HG02571 (cell line): ENCODE results near the gene PCDH8.
A peak's percentile ranks its signal among the peaks of the same experiment; 100 is the strongest.

Experiments
- ATAC-seq: cut with Tn5 transposase; IDR thresholded peaks from one replicate; pipeline ENCODE4 v1.9.1; 2021; ENCODE audit warnings: mild to moderate bottlenecking, moderate library complexity; ENCODE audit not compliant: unreplicated experiment

Gene PCDH8, protein sequence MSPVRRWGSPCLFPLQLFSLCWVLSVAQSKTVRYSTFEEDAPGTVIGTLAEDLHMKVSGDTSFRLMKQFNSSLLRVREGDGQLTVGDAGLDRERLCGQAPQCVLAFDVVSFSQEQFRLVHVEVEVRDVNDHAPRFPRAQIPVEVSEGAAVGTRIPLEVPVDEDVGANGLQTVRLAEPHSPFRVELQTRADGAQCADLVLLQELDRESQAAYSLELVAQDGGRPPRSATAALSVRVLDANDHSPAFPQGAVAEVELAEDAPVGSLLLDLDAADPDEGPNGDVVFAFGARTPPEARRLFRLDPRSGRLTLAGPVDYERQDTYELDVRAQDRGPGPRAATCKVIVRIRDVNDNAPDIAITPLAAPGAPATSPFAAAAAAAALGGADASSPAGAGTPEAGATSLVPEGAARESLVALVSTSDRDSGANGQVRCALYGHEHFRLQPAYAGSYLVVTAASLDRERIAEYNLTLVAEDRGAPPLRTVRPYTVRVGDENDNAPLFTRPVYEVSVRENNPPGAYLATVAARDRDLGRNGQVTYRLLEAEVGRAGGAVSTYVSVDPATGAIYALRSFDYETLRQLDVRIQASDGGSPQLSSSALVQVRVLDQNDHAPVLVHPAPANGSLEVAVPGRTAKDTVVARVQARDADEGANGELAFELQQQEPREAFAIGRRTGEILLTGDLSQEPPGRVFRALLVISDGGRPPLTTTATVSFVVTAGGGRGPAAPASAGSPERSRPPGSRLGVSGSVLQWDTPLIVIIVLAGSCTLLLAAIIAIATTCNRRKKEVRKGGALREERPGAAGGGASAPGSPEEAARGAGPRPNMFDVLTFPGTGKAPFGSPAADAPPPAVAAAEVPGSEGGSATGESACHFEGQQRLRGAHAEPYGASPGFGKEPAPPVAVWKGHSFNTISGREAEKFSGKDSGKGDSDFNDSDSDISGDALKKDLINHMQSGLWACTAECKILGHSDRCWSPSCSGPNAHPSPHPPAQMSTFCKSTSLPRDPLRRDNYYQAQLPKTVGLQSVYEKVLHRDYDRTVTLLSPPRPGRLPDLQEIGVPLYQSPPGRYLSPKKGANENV

DNA sequence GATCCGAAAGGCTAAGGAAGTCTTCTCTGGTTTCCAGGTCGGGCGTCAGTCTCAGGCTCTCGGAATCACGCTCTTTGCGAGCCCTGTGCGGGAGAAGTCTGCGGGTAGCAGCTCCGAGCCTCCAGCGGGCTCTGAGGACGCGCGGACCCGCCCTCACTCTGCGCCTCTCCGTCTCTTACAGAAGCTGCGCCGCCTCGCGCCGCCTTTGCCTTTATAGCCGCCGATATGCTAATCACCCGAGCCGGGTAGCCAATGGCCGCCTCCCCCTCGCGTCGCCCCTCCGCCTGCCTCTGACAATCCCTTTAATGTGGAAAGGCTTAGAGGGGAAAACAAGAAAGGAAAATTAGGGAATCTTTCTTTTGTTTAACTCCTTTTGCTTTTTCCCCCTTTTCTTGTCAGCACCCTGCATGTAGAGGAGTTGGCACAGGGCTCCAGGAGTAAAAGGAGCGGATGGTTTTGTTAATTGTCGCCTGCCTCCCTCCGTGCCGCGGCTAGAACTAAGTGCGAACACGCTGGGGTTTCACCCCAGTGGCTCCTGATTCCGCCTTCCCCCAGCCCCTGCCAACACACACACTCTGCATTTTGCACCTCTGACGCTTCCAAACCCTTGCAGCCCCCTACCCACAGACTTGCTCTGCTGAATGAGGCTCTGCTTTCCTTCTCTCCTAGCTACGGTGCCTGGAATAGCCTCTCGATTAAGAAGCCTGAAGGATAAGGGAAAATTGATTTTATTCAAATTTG lies at the start of gene PCDH8:
TSS of gene PCDH8 (minus strand) at position 186 of the 741 bp plus-strand sequence. CDS start 204 bp downstream, outside the sequence.
- ATAC-seq, result no peak

DNA sequence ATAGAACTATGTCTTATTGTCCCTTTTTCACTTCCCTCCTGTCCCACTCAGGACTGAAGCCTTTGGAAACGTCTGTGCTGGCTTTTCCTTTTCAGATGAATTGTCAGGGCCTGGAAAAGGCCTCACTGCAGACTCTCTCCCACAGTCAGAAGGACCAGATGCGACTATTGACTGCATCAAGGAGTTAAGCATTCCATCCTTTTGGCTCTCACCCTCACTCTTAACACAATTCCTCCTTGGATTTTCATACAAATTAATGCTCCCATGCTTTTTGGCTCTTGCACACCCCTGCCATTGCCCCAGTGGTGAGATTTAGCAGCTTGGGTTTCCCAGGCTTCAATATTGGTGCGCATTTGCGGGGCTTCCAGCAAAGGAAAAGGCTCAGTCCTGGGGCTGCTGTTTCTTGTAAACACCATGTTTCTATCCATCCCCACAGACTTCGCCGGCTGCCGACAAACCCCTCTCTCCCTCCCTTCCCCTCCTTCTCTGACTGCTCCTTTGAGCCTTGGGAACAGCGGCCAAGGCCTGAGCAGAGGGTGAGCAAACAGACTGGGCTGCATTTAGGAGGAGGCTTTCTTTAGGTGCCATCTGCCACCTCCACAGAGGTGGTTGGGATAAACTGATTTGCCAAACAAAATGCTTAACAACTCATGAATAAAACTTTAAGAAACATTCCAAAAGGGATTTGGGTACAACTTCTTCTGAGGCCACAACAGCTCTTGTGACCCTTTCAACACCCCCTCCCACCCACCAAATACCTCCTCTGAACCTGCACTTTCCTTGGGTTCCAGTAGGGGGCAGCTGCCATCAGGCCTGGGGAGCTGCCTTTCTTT lies 48.6 kb upstream of the PCDH8 start:
- no peak for ATAC-seq

DNA sequence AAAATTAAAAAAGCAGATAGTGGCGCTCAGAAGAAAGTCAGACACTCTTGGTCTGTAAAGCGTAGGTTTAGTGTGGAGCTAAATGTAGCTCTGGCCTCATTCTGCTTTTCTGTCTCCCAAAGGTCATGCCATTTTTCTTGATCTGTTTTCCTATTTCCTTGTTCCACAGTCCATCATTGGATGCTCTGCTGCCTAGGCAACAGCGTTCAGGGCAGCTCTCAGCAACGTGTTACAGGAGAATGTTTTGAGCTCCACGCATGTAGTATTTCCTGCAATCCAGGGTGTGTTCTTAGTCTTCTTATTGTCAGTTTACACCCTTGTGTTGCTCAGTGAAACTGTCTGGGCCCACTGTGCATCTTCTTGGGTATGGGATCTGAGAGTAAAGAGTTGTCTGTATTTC lies 46.0 kb upstream of the PCDH8 start:
- ATAC-seq, result no peak

DNA sequence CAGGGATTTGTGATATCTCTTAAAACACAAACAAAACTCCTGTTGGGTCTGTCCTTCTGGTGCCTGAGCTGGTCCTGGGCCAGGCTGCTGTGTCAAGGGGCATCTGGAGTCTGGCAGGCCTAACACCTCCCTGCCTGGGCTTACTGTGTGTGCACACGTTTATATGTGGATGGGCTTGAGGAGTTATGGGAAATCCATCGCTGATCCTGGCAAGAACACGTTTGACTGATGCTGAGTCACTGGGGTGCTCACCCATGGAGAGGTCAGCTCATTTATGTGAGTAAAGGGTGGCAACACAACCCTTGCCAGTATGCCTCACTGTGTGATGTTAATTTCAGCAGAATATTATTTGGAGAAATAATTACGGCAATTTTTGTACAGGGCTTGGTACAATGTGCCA lies 44.5 kb upstream of the PCDH8 start:
- ATAC-seq, result no peak

DNA sequence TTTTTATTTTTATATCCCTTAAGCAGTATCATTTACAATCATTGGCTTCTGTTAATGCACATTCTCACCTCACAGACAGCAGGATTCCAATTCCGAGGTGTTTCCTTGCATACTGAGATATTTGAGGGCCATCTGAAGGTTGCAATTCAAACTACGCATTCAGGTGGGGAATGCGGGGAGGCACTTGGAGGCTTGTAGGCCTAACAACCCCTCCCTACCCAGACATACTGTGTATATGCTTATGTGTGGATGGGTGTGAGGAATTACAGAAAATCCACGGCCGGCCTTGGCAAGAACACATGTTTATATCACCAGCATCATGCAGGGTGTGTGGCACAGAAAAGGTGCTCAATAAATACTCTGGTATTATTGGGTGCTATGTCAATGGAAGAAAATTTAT lies 43.3 kb upstream of the PCDH8 start:
- ATAC-seq, result no peak

DNA sequence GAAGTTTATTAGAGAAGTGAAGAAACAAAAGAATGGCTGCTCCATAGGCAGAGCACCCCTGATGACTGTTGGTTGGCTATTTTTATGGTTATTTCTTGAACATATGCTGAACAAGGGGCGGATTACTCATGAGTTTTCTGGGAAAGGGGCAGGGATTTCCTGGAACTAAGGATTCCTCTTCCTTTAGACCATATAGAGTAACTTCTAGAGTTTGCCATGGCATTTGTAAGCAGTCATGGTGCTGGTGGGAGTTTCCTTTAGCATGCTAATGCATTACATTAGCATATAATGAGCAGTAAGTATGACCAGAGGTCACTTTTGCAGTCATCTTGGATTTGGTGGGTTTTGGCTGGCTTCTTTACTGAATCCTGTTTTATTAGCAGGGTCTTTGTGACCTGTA lies 38.7 kb upstream of the PCDH8 start:
- ATAC-seq, result no peak

DNA sequence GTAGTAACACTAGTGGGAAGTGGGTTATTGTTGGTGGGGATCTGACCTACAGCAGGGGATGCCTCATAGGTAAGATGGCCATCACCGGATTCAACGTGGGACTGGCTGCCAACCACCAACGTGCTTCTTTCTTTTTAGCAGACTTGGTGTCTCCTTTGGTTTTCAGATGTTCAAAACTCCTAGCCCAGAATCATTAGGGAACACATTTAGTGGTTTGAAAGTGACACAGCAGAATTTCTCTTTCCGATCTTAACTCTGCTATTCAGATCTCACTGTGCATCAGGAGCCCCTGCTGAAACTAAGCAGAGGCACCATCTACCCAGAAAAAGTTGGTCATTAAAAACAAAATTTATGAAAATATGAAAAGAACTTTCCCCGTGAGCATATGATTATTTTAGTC lies 36.7 kb upstream of the PCDH8 start:
- ATAC-seq, result no peak

DNA sequence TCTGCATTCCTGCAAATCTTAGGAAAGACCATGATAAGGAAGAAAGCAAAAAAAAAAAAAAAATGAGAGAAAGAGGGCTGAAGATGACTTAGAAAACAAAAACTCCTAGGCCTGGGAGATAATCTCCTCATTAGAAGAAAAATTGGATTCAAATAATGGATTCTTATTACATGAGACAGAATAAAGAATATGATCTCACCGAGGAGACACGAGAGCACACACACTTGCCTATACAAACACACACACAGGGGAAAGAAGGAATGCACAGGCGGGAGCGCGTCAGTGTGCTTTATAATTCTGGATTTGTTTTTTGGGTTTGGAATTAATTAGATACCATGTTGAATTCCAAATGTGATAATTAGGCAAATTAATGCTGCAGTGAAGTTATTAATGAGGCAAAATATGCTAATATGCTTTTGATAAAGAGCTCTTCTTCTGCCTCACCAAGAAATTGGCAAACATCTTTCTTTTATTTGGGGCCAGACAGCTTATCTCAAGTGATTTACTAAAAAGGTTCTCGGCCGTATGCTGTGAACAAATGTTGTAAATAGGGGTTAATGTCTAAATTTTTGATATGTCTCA lies 36.1 kb upstream of the PCDH8 start:
- no peak for ATAC-seq

DNA sequence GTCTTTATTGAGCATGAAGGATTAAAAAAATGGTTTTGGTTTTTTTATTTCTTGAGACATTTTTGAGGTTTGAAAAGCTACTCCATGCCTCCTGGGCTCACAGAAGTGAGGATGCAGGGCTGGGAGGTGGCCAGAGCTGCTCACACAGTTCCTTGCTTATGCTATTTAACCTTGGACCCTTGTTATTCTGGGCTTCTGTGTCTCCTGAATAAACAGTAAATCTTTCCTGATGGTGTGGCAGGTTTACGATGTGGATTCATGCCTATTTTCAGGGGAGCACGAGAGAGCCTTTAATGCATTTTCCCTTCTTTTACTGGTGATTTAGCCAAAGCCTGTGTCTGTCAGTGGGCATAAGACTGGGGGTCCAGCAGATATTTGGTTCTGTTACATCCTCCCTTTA lies 34.3 kb upstream of the PCDH8 start:
- no peak for ATAC-seq

DNA sequence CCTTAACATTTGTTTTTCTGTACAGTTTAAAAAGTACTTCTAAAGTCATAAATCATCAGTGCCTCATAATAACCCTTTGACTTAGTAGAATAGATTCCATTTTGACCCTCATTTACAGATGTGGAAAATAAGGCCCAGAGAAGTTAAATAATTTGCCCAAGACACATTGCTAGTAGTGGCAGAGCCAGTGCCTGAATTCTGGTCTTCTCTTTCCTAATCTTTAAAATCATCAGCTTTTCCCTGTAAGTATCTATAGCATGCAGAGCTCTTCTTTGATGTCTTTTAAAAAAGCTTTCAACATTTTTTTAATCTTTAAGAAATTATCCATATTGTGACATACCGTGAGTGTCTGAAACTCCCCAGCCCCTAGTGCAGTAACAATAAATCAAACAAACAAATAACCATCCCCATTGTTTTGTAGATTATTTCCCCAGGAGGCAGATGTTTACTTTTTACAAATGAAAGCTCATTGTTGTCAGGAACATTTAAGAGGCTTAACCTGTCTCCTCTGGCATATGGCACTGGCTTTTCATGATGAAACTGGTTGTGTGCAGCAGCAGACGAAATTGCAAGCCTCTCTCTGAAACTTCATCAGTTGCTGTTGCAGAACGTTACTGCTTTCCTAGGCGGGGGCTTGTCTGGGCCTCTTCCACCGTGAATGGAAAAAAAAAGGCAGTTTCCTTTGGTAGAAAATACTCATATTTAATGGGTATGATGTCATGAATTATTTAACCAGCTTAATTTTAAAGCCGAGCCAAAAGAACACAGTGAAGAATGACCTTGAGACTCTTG lies 31.7 kb upstream of the PCDH8 start:
- ATAC-seq, result no peak

DNA sequence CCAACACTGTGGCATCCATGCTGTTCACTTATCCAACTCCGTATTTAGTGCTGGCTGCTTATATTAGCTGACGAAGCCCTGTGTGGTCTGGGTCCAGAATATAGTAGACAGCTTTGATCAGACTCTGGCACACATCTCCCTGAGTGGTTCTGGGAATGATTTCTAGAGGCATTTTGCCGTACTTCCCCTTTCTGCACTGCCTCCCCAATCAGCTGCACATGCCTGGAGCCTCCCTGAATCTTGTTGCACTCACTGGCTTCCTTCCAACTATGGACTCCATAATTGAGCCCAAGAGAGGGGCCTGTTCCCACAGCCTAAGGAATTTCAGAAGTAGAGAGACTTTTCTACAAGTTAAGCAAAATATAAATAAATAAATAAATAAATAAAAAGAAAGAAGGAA lies 30.4 kb upstream of the PCDH8 start:
- ATAC-seq, result no peak

DNA sequence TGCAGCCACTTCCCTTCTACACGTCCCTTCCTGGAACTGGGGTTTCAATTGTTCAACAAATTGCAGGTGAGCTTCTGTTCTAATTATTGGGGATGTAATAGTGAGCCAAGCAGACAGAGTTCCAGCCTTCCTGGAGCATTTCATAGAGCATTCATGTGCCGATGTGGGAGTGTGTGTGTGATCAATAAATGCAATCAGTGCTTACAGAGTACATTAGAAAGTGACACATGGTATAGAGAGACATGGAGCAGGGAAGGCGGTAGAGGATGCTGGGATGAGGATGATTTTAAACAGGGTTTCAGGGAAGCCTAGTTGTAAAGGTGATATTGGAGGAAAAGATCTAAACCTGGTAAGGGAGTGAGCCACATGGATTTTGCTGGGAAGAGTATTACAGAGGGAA lies 21.7 kb upstream of the PCDH8 start:
- ATAC-seq, result no peak

DNA sequence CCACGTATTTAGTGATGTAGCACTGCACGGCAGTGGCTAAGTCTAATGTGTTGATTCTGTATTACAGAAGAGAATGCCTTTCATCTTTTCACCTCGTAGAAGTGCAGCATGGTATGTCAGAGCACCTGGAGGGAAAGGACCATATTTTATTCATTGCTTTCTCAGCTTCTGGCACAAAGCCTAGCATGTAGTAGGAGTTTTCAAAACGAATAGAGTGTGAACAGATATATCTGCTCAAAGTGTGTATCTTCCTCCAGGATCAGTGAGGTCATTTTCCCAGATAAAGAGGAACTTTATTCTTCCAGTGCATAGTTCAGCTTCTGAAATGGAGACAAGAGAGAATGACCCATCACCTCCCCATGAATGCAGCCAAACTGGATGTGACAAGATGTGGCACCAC lies 21.2 kb upstream of the PCDH8 start:
- no peak for ATAC-seq

DNA sequence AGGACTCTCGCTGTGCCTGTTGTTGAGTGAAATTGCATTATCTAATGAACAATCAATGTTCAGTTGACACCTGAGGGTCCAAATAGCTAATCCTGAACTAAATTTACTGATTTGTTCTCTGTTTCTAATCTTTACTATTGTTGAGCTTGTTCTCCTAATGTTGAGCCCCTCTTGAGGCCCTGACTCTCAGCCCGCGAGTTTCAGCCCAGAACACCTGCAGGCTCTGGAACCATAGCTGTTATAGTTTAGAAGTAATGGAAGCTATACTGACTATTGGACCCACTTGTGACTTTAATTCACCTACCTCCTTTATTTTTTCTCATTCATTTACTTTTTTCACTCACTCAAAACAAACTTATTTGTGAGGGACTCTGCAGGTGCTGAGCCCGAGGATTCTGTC lies 20.6 kb upstream of the PCDH8 start:
- no peak for ATAC-seq

DNA sequence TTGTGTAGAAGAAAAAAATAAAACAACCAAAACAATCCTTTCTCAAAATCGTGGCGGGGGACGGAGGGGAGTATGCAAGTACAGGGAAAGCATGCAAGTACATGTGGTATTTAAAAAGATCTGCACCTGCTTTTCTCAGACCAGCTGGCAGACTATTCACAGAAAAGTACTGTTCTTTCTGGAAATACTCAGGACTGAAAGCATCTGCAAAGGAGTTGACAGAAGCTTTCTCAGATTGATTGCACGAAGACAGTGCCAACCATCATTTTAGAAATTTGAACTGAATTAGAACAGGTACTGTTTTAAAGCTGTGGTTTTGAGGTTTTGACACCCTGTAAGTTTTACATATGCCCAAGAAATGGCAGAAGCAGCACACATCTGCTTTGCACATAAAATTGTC lies 19.8 kb upstream of the PCDH8 start:
- ATAC-seq, result peak; percentile 60

DNA sequence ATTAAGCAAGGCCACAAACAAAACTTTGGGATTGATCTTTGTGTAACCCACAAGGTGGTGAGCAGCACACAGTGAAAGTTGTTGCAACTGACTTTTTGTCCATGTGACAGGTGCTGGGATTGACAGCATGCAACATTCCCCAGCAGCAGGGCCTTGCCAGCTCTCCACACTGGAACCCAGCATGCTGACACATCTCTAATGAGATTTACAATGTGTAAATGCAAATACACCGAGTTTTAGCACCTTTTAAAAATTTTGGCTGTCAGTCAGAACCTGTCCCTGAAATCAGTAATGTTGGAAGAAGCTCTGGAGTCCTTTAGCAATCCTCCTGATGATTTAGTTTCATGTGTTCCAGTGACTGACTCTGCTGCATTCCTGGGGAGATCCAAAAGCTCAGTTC lies 16.5 kb upstream of the PCDH8 start:
- ATAC-seq, result no peak

DNA sequence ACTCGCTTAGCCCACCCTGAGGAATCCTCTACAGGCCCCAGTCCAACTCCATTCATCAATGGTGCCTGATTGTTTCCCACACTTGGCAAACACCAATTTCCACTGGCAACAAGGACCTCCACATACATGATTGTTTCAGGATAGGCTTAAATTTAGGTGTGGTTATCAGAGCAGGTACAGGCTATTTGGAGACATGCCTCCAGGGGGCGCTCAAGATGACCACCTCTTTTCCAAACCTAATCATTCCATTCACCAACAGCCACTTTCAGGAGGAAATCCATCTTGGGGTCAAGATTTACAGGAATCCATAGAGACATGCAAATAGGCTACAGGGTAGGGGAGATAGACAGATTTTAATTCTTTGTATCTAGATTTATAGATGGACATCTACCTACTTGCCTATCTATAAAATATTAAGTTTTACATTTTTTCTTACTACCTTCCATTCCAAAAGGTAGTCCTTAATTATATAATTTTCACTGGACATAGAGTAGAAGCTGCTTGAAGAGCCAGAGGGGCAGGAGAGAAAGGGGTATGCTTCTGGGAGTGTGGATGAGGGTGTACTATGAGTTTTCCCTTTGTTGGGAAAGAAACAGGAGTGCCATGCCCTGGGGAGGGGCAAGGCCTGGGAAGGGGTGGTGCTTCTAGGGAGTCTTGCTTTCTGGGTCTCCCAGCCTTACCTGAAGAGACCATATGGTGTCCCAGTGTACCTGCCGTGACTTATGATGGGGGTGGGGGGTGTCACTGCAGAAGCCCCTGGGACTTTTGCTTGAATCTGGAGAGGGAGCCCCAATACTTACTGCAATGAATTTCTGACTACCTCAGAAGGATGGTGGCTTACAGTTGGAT lies 14.1 kb upstream of the PCDH8 start:
- no peak for ATAC-seq

DNA sequence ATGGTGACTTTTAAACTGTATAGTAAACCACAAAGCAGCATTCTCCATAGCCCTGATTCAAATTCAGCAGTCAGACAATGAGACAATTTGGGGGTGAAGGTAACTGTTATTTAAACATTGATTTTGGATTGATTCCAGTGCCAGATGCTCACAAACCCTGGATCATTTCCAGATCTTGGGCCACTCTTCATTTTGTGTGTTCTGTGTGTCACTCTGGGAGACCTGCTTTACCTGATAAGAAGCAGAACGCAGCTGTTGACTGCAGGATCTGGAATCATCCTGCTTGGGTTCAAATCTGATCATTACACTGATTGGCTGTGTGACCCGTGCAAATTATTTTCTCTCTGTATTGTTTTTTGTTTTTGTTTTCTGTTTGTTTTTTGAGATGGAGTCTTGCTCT lies 4.0 kb upstream of the PCDH8 start:
- no peak for ATAC-seq
